ENCODE results near the gene SPRED1. TPM values are rescaled to one million over a fixed set of nuclear protein-coding genes. Genes with fewer than 3 reads are reported as not detected.

The SPRED1 gene
- total and polyA plus RNA-seq, 2 of the 4 experiments (the other 2 are of a cell fraction), result 6.6 to 17.9 TPM

- Histone ChIP-seq H3K27me3 (ENCODE audit: control insufficient read depth, insufficient read depth, low read length) (no peaks in the 10 kb centered on the region), H3K23ac (ENCODE audit: low read depth, low read length) (no peak overlapping the region), H3K4me1 (ENCODE audit: control insufficient read depth, insufficient read depth, low read length) (peaks cover 2% of the 10 kb centered on the region; the same call in 1 of the 2 replicates), H2BK20ac (ENCODE audit: low read depth, low read length) (no peak overlapping the region), H4K5ac (ENCODE audit: low read depth, low read length) (no peak overlapping the region), H3K9ac (ENCODE audit: low read depth, low read length) (no peak overlapping the region), H3K4ac (ENCODE audit: low read depth, low read length) (no peak overlapping the region), H3K36me3 (ENCODE audit: control insufficient read depth, insufficient read depth, low read length) (peaks cover 4% of the 10 kb centered on the region), H2BK120ac (ENCODE audit: low read depth, low read length) (no peak overlapping the region), H4K20me1 (ENCODE audit: insufficient read depth, low read length) (peaks cover 35% of the 10 kb centered on the region; the same call in 1 of the 2 replicates), H3K14ac (replicated peaks; ENCODE audit: low read depth, low read length) (no peak overlapping the region), H3K9me1 (ENCODE audit: insufficient read depth, low read length) (no peaks in the 10 kb centered on the region), H3K27ac (ENCODE audit: insufficient read depth, low read length) (no peak overlapping the region), H2BK5ac (ENCODE audit: low read depth, low read length, poor library complexity, severe bottlenecking) (no peak overlapping the region), H2AK5ac (ENCODE audit: low read depth, low read length) (no peak overlapping the region), H3K9me3 (ENCODE audit: control insufficient read depth, insufficient read depth, low read length) (no peaks in the 10 kb centered on the region), H3K18ac (ENCODE audit: low read depth, low read length) (peak overlapping the region; percentile 44; the same call in 1 of the 2 replicates), H4K8ac (ENCODE audit: low read depth in 2 of 2, low read length in 2 of 2) (no peak overlapping the region), H4K91ac (ENCODE audit: insufficient read depth, low read depth, low read length) (no peak overlapping the region), H3K4me2 (ENCODE audit: low read depth, low read length) (no peak overlapping the region), H3K4me3 (ENCODE audit: insufficient read depth, low read depth, low read length) (no peak overlapping the region), H3K56ac (ENCODE audit: extremely low read depth, insufficient read depth, low read length) (no peak overlapping the region), H3K79me1 (ENCODE audit: low read depth in 1 of 2, low read length in 2 of 2) (peaks cover 17 to 40% of the 10 kb centered on the region in 2 experiments), H2BK15ac (ENCODE audit: low read depth, low read length) (no peak overlapping the region), H2AFZ (replicated peaks; ENCODE audit: low read length, poor library complexity) (no peak overlapping the region), H2AK9ac (replicated peaks; ENCODE audit: low read depth, low read length, poor library complexity) (no peak overlapping the region)
- CTCF ChIA-PET, result no interaction called here
- peak; percentile 17; the same call in 1 of the 2 replicates for ATAC-seq (ENCODE audit: low read depth)
- TF ChIP-seq SMC3 (IDR thresholded peaks at IDR 0.05; ENCODE audit: low read depth, low read length), result no peak
- no TSS peak for BruUV-seq (replicated peaks)
- in situ Hi-C loops (cut with MboI; ENCODE audit: low sequenced_read_pairs), result no loop called here
- dilution Hi-C loops (cut with HindIII; ENCODE audit: low sequenced_read_pairs, unreplicated experiment), result no loop called here
- intact Hi-C loops (cut with micrococcal nuclease), result no loop called here
- POLR2A ChIA-PET (ENCODE audit: unreplicated experiment), result no interaction called here
- DNase-seq, result peak; percentile 62
Observed at GRCh38 chr15:38320181-38320580, 67.5 kb downstream of the SPRED1 start.
